GM18873 (cell line): Measurements from ENCODE around the gene AKAP12.

Experiments used
- ATAC-seq: cut with Tn5 transposase; IDR thresholded peaks from one replicate; pipeline ENCODE4 v1.9.1; 2021; ENCODE audit warnings: mild to moderate bottlenecking, moderate library complexity, moderate number of reproducible peaks; ENCODE audit not compliant: unreplicated experiment, low FRiP score

The AKAP12 gene

DNA sequence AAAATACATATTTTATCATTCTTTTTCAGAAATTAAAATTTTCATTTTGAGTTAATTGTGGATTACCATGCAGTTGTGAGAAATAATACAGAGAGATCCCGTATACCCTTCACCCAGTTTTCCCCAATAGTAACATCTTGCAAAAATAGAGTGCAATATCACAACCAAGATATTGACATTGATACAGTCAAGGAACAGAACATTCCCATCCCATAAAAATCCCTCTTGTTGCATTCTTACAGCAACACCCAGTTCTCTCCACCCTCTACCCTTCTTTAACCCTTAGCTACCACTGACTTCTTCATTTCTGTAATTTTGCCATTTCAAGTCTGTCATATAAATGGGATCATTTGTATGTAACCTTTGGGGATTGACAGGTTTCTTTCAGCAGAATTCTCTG lies 6.9 kb upstream of the AKAP12 start:
- no peak for ATAC-seq

DNA sequence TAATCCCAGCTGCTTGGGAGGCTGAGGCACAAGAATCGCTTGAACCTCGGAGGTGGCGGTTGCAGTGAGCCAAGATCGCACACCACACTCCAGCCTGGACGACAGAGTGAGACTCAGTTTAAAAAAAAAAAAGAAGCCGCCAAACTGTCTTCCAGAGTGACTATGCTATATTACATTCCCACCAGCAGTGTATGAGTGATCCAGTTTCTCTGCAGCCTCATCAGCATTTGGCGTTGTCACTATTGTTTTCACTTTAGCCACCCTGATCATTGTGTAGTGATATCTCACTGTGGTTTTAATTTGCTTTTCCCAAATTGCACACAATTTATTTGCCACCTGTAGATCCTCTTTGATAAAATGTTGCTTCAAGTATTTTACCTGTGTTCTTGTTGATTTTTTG lies 6.0 kb upstream of the AKAP12 start:
- ATAC-seq: no peak

DNA sequence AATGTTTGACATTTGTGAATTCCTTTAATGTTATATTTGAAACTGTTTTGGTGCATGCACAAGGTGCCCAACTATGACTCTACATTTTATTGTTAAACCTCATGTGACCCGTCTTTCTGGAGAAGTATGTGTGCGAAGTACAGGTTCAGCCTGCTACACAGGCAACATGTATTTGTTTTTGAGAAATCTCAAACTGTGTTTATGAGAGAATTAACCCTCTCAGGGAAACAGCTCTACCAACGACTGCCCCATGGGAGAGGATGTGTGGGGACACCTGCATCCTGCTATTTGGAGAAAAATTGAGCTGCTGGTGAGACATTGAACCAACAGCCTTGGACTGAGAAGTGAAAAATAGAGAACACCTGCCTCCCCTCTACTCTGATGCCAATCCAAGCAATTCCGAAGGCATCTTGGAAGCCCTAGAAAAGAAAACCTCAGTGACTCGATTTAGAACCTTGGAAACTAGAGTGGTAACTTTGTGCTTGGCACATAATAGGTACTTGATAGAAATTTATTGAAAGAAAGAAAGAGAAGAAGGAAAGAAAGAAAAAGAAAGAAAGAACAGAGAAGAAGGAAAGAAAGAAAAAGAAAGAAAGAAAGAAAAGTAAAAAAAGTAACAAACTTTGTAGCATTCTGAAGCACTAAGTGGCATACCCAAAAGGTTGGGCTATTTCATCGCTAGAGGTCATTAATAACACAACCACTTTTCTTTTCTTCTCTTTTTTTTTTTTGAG lies 2.9 kb upstream of the AKAP12 start:
- no peak for ATAC-seq

DNA sequence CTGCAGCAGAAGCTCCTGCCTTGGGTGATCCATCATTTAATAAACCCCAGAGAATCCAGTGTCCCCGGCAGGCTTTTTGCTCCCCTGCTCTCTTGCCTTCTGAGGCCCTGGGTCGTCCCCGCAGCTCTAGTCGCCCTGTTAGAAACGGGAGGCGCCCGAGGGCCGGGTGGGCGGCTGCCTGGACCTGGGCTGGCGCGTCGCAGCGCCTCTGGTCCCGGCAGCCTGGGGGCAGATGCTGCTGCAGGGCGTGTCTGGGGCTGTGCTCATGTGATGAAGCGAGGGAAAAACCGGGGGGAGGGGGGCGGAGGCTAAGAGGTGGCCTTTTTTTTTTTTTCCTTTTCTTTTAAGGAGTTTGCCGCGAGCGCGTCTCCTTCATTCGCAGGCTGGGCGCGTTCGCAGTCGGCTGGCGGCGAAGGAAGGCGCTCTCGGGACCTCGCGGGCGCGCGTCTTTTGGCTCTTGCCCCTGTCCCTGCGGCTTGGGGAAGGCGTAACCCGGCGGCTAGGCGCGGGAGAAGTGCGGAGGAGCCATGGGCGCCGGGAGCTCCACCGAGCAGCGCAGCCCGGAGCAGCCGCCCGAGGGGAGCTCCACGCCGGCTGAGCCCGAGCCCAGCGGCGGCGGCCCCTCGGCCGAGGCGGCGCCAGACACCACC lies 394 bp downstream of the AKAP12 start:
- no peak for ATAC-seq

DNA sequence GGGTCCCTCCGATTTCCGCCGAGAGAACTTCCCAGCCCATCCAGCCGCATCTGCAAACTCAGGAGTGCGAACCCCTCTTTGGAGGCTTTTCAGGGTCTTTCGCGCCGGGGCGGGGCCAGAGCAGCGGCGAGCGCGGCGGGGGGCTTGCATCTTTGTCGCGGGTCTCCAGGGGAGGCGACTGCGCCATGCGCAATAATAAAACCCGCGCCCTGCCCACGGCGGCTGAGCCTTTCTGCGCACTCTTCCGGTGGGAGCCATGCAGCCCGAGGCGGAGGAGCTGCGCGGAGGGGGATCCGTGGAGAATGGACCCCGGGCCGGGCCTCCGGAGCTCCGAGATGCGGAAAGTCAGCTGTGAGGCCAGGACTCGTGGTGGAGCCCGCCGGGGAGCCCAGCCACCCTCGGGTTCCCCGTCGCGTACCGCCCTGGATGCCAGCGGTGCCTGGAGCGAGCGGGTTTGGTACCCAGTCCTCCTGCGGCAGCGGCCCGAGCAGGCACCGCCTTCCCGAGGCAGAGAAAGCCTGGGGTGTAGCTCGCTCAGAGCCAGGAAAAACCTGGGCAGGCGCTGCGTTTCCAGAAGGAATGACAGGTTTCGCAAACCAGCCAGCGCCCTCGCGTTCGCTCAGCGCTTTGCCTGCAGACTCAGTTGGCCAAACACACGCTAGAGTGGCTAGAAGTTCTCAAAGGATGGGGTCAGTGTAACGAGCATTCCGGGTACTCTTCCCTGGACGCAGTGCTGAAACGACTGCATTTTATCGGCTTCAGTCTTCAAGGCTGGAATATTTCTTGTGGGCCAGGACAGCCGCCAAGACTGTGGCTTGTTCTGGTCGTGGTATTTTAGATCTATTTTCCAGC lies 1.2 kb downstream of the AKAP12 start:
- ATAC-seq: no peak

DNA sequence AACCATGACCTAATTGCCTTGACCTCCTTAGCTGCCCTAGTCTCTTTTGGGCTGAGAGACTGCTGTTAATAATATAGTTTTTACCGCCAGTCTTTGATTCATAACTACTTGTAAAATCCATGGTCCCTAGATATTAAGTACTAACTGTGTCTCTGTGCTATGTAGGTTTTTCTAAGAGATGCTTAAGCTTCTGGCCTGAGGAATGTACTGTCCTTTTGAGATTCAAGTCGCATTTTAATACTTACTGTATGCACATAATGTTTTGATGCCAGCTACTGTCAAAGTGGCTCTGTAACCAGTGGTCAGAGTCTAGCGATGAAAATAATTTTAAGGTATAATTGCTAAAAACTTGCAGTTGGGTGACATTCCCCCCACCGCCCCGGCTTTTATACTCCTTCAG lies 2.1 kb downstream of the AKAP12 start:
- no peak for ATAC-seq

DNA sequence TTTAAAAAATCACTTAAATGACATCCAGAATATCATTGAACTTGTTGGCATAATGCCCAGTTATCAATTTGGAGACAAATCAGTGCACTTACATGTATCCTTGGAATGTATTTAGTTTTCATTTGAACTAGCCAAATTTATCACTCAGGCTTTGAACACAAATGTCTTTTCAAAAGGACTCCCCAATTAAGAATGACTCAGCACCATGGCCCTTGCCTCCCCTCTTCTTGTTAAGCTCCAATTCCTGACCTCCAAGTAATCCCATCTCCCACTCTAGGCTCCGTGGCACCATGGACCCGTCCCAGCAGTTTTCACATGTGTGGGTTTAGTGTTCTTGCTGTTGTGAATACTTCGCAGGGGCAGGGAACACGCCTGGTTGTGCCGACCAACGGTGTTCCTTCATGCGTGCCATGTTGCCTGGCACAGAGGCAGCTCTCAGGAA lies 2.7 kb downstream of the AKAP12 start:
- ATAC-seq: no peak

DNA sequence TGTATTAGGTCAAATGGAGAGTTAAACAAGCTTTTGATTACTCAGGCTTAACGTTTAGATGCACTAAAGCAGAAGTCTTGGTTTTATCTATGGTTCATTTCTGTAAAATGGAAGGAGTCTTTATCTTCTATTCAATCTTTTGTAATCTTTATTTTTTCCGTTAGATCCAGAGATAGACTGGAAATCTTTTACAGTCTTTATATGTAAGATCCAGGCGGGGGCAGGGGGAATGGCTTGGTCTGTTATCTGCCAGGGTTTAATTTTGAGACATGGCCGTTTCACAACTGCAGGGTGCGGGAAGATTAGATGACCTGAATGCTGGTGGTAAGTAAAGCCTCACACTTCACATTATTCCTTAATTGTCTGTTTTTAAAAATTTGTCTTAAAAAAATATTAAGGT lies 3.7 kb downstream of the AKAP12 start:
- no peak for ATAC-seq

DNA sequence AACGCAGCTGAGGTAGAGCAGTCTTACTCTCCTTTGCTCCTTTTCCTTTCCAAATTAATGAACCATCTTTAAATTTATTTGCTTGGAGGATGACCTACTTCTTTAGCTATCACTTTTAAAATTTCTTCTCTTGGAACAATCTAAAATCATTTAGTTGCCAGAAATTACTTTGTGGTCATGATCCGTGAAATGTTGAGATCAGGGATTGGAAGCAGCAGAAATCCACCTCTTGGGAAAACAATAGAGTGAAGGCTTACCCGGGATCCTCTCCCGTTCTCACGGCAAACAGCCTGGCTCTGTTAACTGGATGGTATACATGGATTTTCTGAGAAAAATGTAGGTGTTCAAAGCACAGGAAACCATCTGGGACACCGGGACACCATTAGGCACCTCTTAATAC lies 7.7 kb downstream of the AKAP12 start:
- no peak for ATAC-seq

DNA sequence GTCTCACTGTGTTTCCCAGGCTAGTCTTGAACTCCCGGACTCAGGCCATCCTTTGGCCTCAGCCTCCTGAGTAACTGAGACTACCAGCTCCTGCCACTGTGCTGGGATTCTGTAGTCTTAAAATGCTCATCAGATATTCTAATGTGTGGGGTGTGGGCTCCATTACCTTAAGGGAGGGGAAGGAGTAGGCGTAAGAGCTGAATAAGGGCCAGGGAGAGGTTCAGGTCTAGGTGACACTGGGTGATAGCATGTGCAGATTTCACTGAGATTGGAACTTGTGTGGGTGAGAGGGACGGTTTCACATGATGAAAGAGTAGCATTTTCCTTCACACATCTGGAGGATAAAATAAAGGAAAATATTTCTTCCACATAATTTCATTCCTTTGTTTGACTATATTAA lies 8.5 kb downstream of the AKAP12 start:
- no peak for ATAC-seq

DNA sequence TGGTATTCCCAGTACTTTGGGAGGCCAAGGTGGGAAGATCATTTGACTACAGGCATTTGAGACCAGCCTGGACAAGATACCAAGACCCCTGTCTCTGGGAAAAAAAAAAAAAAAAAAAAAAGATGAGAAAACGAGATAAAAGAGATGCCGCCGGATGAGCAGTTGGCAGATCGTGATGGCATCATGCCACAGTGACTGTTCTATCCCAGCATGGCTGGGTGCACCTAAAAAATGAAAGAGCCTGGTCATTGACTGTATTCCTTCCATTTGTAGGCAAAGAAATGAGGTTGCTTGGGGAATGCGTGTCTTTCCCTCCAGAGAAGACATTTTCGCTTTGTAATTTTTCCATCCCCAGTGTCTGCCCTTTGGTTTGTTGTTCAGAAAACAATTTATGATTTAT lies 12.9 kb downstream of the AKAP12 start:
- ATAC-seq: no peak

DNA sequence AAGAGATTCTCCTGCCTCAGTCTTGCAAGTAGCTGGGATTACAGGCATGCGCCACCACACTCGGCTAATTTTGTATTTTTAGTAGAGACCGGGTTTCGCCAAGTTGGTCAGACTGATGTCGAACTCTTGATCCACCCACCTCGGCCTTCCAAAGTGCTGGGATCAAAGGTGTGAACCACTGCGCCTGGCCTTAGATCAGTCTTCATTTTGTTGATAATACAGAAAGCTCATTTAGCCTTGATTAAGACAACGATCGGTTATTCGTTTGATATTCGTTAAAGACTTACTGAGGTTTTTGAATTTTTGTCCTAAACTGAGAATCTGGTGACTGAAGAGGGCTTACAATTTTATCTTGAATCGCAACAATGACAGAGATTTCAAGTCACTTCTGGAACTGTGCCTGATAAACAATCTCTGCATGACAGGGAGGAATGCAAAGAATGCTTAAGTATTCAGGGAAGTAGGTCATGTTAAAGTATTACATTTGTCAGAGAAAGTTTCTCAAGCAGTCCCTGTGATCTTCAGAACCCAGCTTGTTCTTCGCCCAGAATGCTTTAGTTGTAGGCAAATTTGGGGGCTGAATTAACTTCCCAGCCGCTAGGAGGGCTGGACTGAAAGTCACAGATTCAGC lies 14.8 kb downstream of the AKAP12 start:
- ATAC-seq: no peak

DNA sequence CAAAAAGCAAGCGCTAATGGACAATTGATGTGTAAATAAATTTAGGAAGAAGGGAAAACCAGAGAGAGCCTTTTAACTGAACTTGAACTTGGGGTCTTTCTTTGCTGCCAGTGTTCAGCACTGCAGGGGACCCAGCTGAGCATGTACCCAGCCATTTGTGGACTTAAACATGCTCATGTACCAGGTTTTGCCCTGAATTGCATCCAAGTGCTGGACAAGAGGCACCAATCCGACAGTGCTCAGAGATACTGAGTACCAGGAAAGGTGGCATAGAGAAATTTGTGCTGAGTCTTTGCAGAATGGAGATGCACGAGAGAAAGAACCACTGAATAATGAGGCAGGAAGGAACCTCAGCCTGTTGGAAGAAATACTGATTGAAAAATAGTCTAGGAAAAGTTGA lies 16.0 kb downstream of the AKAP12 start:
- ATAC-seq: no peak

DNA sequence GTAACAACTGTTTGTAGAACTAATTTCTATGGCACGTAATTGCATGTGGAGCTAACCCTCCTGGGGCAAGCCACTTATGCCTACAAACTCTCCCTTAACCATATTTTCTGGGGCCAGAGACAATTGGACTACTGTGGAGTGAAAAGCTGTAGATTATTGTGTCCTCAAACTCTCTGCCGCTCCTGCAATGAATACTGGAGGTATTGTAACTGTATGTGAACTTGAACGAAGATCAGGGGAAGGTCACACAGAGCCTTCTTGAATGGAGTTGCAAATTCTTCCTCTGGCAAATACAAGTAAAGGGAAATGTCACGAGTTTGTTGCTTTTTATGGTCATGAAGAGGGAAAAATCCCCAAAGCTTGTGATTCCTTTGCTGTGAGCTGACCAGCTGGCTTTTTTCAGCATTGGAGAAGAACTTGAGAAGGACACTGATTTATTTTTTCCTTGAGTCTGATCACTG lies 18.2 kb downstream of the AKAP12 start:
- ATAC-seq: no peak

DNA sequence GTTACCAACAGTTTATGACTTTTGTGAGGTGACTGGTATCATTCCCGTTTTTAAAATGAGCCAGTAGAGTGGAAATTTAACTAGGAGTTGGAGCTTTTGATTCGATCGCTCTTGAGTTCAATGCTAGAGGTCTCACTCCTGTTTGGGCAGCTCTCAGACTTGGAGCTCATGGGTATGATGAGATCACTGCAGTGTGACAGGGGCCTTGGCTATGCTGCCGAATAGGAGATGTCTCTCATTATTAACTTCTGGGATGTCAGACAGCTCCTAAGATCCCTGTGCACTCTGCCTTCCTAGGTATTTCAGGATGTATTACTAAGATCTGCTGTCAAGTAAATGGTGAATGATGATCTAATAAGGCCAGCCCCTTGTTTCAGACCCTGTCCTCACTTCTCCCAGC lies 20.4 kb downstream of the AKAP12 start:
- ATAC-seq: no peak

DNA sequence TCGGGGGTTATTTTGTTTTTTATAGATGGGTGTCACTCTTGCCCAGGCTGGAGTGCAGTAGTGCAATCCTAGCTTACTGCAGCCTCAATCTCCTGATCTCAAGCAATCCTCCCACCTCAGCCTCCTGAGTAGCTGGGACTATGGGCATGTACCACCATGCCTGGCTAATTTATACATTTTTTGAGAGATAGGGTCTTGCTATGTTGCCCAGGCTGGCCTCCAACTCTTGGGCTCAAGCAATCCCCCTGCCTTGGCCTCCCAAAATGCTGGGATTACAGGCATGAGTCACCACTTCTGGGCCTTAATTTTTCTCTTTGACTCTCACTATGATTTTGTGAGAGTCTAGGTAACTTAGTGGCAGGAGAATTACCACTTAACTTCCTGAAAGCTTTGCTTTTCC lies 23.3 kb downstream of the AKAP12 start:
- no peak for ATAC-seq

DNA sequence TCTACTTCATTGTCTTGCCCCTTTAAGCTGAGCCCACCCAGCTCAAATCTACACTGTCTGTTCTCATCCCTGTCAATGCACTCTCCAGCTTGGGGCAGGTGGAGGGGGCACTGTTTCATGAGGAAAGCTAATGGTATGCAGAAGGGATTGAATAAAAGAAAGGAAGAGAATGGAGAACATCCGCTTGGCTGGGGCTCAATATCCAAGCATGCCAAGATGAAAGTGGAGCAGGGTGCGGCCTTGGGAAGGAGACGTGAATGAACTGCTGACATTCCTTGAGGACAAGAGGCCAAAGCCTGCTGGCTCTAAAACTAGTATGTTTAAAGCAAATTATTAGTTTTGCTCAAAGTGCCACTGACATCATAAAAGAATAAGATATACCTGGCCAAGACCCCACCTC lies 24.2 kb downstream of the AKAP12 start:
- ATAC-seq: no peak

DNA sequence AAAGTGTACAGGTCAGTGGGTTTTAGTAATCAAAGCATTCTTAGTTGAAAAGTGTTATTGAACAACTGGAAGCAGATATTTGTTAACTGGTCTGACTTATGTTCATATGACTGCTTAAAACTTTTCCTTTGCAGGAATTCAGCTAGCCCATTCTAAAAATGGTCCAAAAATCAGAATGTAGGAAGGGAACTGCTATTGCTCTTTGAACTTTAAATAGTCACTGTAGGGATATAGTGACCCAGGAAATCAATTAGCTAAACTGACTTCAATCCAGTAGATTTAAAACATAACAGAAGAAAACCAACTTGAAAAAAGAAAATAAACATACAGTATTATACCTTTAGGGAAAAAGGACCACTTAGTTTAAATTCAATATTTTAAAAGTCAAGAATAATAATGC lies 25.5 kb downstream of the AKAP12 start:
- no peak for ATAC-seq

DNA sequence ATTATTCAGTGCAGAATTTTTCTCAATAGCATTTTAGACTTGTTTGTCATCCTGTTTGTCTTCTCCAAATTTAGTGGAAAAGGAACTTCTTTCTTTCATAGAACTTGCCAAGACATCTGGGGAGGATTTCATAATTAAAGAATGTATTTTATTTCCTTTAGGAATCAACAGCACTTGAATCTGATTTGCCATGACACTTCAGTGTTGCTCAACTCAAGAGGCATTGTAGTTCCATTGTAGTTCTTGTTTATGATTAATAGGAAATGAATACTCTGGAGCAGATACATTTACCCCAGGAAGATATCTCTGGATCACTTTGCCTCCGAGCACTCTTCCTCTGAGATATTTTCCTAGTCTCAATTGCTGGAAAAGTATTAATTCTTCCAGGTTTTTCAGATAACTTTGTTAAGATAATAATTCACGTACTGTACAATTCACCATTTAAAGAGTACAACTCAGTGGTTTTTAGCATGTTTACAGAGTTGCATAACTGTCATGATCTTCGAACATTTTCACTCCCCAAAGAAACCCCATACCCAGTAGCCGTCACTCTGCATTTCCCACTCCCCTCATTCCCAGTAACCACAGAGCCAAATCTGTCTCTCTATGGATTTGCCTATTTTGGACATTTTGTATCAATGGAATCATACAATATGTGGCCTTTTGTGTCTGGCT lies 29.7 kb downstream of the AKAP12 start:
- no peak for ATAC-seq

DNA sequence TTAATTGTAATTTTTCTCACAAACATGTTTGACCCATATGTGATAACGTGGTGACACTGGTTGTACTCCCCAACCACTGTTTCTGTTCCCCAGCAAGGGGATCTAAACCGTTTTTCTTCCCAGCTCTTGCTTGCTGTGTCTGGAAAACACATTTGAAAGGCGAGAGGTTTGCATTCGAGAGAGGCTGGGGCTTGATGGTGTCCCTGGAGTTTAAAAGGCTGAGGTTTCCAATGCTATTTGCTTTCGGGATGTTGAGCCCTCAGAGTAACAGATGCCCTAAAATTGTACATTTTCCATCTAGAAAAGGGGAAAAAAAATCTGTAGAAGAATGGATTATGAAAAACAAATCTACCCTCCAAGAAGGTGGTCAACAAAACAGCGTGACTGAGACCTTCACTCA lies 35.4 kb downstream of the AKAP12 start:
- ATAC-seq: no peak
